Upper lobe of left lung (tissue), 4 donors: Measurements from ENCODE around the gene IFNL4.

Source experiments
- EP300 ChIP-seq, 4 donors: sonication (generic); formaldehyde crosslinking; IDR thresholded peaks; one replicate each; pipeline ENCODE4 v1.5.1; 2017; ENCODE audit warnings: antibody characterized with exemption in 4 of 4, control low read depth in 2 of 4
- POLR2A ChIP-seq, 4 donors: fragments of 450-650 bp; IDR thresholded peaks; one replicate each; pipeline ENCODE4 v1.5.1; 2016 to 2017; ENCODE audit warnings: antibody characterized with exemption in 4 of 4, mild to moderate bottlenecking in 2 of 4
- TF ChIP-seq, protein P1 (sequence below), 6 experiments: fragments of 450-650 bp in 4 of 6; fragments of 200-600 bp in 2 of 6; sonication (generic) in 2 of 6; IDR thresholded peaks; one replicate each; pipeline ENCODE4 v1.5.1; 2016 to 2019; ENCODE audit warnings: antibody characterized with exemption in 6 of 6

- TF ChIP-seq, protein P1, sequence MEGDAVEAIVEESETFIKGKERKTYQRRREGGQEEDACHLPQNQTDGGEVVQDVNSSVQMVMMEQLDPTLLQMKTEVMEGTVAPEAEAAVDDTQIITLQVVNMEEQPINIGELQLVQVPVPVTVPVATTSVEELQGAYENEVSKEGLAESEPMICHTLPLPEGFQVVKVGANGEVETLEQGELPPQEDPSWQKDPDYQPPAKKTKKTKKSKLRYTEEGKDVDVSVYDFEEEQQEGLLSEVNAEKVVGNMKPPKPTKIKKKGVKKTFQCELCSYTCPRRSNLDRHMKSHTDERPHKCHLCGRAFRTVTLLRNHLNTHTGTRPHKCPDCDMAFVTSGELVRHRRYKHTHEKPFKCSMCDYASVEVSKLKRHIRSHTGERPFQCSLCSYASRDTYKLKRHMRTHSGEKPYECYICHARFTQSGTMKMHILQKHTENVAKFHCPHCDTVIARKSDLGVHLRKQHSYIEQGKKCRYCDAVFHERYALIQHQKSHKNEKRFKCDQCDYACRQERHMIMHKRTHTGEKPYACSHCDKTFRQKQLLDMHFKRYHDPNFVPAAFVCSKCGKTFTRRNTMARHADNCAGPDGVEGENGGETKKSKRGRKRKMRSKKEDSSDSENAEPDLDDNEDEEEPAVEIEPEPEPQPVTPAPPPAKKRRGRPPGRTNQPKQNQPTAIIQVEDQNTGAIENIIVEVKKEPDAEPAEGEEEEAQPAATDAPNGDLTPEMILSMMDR (IDR thresholded peaks at IDR 0.05): no peak
- no peak for TF ChIP-seq POLR2A (IDR thresholded peaks at IDR 0.05)
- no peak for TF ChIP-seq EP300 (IDR thresholded peaks at IDR 0.05)
These were observed 36.8 kb downstream of the IFNL4 start for GRCh38 chr19:39211731-39212374.
